HepG2 (cell line): ENCODE data around the gene PEPD. TPM values are rescaled to one million over a fixed set of nuclear protein-coding genes. Genes with fewer than 3 reads are reported as not detected.

ENCODE experiments used
- ATAC-seq: fragments of 200-7000 bp; cut with Tn5 transposase; 3 replicates; pipeline ENCODE4 v1.9.1; 2020; ENCODE audit warnings: mild to moderate bottlenecking, moderate library complexity
- BruUV-seq: library from RNA; stranded (reverse); fragments of 400-500 nt; replicated peaks from 2 replicates; lab custom pipeline; 2021; lab: Mats Ljungman, UMichigan
- CTCF ChIA-PET: fragments of 300-600 bp; formaldehyde crosslinking; extraction: SDS; loops from one replicate; lab custom pipeline; 2021; ENCODE audit warnings: low total read pairs, inconsistent platforms, low intra/inter-chr PET ratio; lab: Yijun Ruan, JAX
- POLR2A ChIA-PET: fragments of 350-600 bp; sonication (Branson Sonifier 250); formaldehyde crosslinking; loops from one replicate; lab custom pipeline; 2020; ENCODE audit warnings: antibody characterized with exemption, inconsistent platforms; lab: Yijun Ruan, JAX
- DNase-seq: peaks from one replicate; pipeline ENCODE4 v3.0.0-alpha.2; 2015; ENCODE audit warnings: low spot score
- FAIRE-seq: peaks from 3 replicates; lab custom pipeline; 2011; peaks lifted over from hg19 to GRCh38; lab: Jason Lieb, UNC
- H2AFZ ChIP-seq: one replicate; pipeline ENCODE4 v1.6.1; 2011; ENCODE audit warnings: low read length, inconsistent platforms
- H3K27ac ChIP-seq: fragments of 300-600 bp; 3 replicates; pipeline ENCODE4 v1.8.0; 2011; ENCODE audit warnings: mixed run types, mild to moderate bottlenecking, mixed read lengths, low read length, inconsistent platforms; ENCODE audit not compliant: insufficient read depth; ENCODE audit errors: extremely low read length
- H3K27me3 ChIP-seq, 2 experiments: fragments of 200-600 bp in 1 of 2; 2 replicates in 1 of 2; 3 replicates in 1 of 2; pipeline versions ENCODE4 v1.6.0 to v1.8.0; 2011; ENCODE audit warnings: low read length in 2 of 2, mild to moderate bottlenecking in 2 of 2, moderate library complexity in 2 of 2, inconsistent platforms in 1 of 2; ENCODE audit not compliant: insufficient read depth in 2 of 2, control insufficient read depth in 1 of 2
- H3K36me3 ChIP-seq, 2 experiments: fragments of 200-600 bp in 1 of 2; replicated peaks in 1 of 2; 2 replicates in 1 of 2; 3 replicates in 1 of 2; pipeline versions ENCODE4 v1.5.1 to v1.8.0; 2011; ENCODE audit warnings: low read length in 2 of 2, inconsistent platforms in 1 of 2; ENCODE audit not compliant: insufficient read depth in 2 of 2, control insufficient read depth in 1 of 2
- H3K4me1 ChIP-seq: 2 replicates; pipeline ENCODE4 v1.5.1; 2012; ENCODE audit warnings: low read length, inconsistent platforms; ENCODE audit not compliant: insufficient read depth
- H3K4me2 ChIP-seq: 2 replicates; pipeline ENCODE4 v1.6.0; 2011; ENCODE audit warnings: low read depth, low read length, inconsistent platforms
- H3K4me3 ChIP-seq, 3 experiments: fragments of 200-600 bp in 1 of 3; sonication (generic), shearing (Covaris generic) in 1 of 3; replicated peaks in 1 of 3; 2 replicates each; pipeline ENCODE4 v1.5.1; 2011 to 2016; ENCODE audit warnings: low read length in 3 of 3, inconsistent platforms in 2 of 3, low read depth in 2 of 3, mild to moderate bottlenecking in 2 of 3, control low read depth in 1 of 3, mixed read lengths in 1 of 3; ENCODE audit not compliant: insufficient read depth in 1 of 3
- H3K79me2 ChIP-seq: one replicate; pipeline ENCODE4 v1.6.1; 2011; ENCODE audit warnings: low read length, inconsistent platforms; ENCODE audit not compliant: insufficient read depth
- H3K9ac ChIP-seq: 2 replicates; pipeline ENCODE4 v1.6.0; 2011; ENCODE audit warnings: mild to moderate bottlenecking, low read depth, low read length, inconsistent platforms; ENCODE audit not compliant: insufficient read depth
- H3K9me3 ChIP-seq: 2 replicates; pipeline ENCODE4 v1.5.1; 2012; ENCODE audit warnings: mild to moderate bottlenecking, low read length
- H4K20me1 ChIP-seq: 2 replicates; pipeline ENCODE4 v1.6.0; 2011; ENCODE audit warnings: inconsistent platforms, mild to moderate bottlenecking, low read length, moderate library complexity; ENCODE audit not compliant: insufficient read depth
- EEA1 ChIP-seq: sonication (generic); formaldehyde crosslinking; IDR thresholded peaks from 2 replicates; pipeline ENCODE4 v1.5.1; 2020; ENCODE audit warnings: mild to moderate bottlenecking, missing genetic modification reagents, borderline replicate concordance
- MED1 ChIP-seq: sonication (generic); formaldehyde crosslinking; IDR thresholded peaks from 2 replicates; pipeline ENCODE4 v1.4.0; 2020; ENCODE audit warnings: missing genetic modification reagents
- MED13 ChIP-seq: sonication (generic); formaldehyde crosslinking; IDR thresholded peaks from 2 replicates; pipeline ENCODE4 v1.5.0; 2020; ENCODE audit warnings: missing genetic modification reagents
- MTF2 ChIP-seq: sonication (generic); formaldehyde crosslinking; IDR thresholded peaks from 2 replicates; pipeline ENCODE4 v1.5.0; 2020; ENCODE audit warnings: missing genetic modification reagents, borderline replicate concordance
- PAWR ChIP-seq: sonication (generic); formaldehyde crosslinking; IDR thresholded peaks from 2 replicates; pipeline ENCODE4 v1.4.0; 2020; ENCODE audit warnings: missing genetic modification reagents, mild to moderate bottlenecking, borderline replicate concordance
- SALL1 ChIP-seq: sonication (generic); formaldehyde crosslinking; IDR thresholded peaks from 2 replicates; pipeline ENCODE4 v1.8.0; 2022; ENCODE audit warnings: mild to moderate bottlenecking, missing genetic modification reagents
- SMAD3 ChIP-seq: sonication (generic); formaldehyde crosslinking; IDR thresholded peaks from 2 replicates; pipeline ENCODE4 v1.4.0; 2020; ENCODE audit warnings: missing genetic modification reagents
- ZNF652 ChIP-seq: IDR thresholded peaks from 2 replicates; pipeline ENCODE4 v1.6.1; 2016; ENCODE audit warnings: low read depth, borderline replicate concordance
- ZZZ3 ChIP-seq: sonication (generic); formaldehyde crosslinking; IDR thresholded peaks from 2 replicates; pipeline ENCODE4 v1.4.0; 2020; ENCODE audit warnings: missing genetic modification reagents, mild to moderate bottlenecking, borderline replicate concordance
- WGBS: methylation state at CpG from one replicate; pipeline ENCODE4 v1.1.6; 2017; ENCODE audit warnings: low lambda C conversion rate; 5-methylcytosine and 5-hydroxymethylcytosine counted together
- in situ Hi-C: cut with HindIII; loops from 2 replicates; pipeline ENCODE4 v1.10.0; 2017; ENCODE audit warnings: low pct_unique_long_range_greater_than_20kb; ENCODE audit not compliant: extremely low pct_ligation_motif_present
- intact Hi-C: fragments of 100-400 bp; cut with micrococcal nuclease; formaldehyde crosslinking; loops from one replicate; pipeline ENCODE4 v1.10.0; 2022; ENCODE audit not compliant: unreplicated experiment
- polyA plus RNA-seq, 8 experiments: library from polyadenylated mRNA; depleted of rRNA in 3 of 8; stranded (reverse) in 7 of 8; unstranded in 1 of 8; fragments of >200 nt; fragmentation: Illumina TruSeq in 4 of 8; extraction: Trizol in 4 of 8; gene quantifications; 2 replicates each; pipeline versions ENCODE4 v1.2.1 to v1.2.3, GENCODE V29; 2011 to 2016; ENCODE audit warnings: low read depth in 4 of 8, missing spikeins in 1 of 8, mixed read lengths in 1 of 8; ENCODE audit not compliant: insufficient read depth in 1 of 8
- total RNA-seq, 5 experiments: library from RNA; depleted of rRNA; stranded (reverse); fragments of >200 nt; fragmentation: Illumina TruSeq; extraction: Trizol; gene quantifications; 2 replicates each; pipeline ENCODE4 v1.2.3, GENCODE V29; 2016; ENCODE audit warnings: low read depth in 1 of 5
- TF ChIP-seq, protein P1 (sequence below): sonication (generic); formaldehyde crosslinking; IDR thresholded peaks from 2 replicates; pipeline ENCODE4 v1.4.0; 2020; ENCODE audit warnings: missing genetic modification reagents, borderline replicate concordance
- TF ChIP-seq, protein P2 (sequence below): sonication (generic); formaldehyde crosslinking; IDR thresholded peaks from 2 replicates; pipeline ENCODE4 v1.8.0; 2023; ENCODE audit warnings: mild to moderate bottlenecking, missing genetic modification reagents
- TF ChIP-seq, protein P3 (sequence below): sonication (generic); formaldehyde crosslinking; IDR thresholded peaks from 2 replicates; pipeline ENCODE4 v1.4.0; 2020; ENCODE audit warnings: missing genetic modification reagents
- TF ChIP-seq, protein P4 (sequence below): sonication (generic); formaldehyde crosslinking; IDR thresholded peaks from 2 replicates; pipeline ENCODE4 v1.4.0; 2020; ENCODE audit warnings: mild to moderate bottlenecking, low read depth, missing genetic modification reagents
- TF ChIP-seq, protein P5 (sequence below): IDR thresholded peaks from 2 replicates; pipeline ENCODE4 v1.6.1; 2016; ENCODE audit warnings: missing compliant biosample characterization, missing genetic modification reagents, borderline replicate concordance

PEPD gene
- total and polyA plus RNA-seq, 2 of the 13 experiments (the other 11 are each of a cell fraction or from before 2014, with no cell fraction given) = 60.7 to 75.1 TPM

DNA sequence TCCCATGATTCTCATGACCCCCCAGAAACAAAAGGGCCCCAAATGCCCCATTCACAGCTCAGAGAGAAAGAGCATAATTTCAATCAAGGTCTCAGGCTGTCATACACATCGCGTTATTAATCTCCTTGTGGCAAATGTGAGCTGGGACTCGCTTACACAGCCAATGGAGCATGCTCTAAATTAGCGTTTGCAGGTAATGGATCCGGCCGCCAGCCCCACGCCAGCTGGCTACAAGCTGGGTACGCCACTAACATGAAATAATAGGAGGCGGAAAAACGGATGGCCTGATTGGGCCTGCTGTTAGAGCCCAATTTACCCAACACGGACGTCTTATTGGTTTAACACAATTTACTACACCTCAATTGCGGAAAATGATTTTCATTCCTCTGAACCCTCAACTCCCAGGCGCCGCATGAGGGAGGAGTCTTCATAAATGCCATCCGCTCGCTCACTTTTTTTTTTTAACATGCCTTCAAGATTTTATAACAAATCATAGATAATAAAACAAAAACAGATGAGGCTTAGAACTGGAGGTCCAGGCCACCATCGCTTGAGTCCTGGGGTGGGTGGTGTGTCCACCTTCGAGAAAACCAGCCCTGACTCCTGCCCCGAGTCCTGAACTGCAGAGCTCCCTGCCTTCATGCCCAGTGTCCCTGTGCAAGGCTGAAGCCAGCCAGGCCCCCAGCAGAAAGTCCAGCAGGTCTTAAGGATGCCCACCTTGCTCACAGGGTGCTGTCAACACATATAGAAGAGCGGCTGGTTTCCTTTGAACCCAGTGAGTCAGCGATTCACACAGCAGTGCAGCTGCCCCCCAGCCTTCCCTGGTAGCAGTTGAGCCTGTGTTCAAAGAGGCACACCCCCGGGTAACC, 62.1 kb downstream of the PEPD start:
- no TSS peak for BruUV-seq
- no peak overlapping the region for H3K9ac ChIP-seq
- CTCF ChIA-PET = no interaction called here
- no peaks in the 10 kb centered on the region for H3K9me3 ChIP-seq
- POLR2A ChIA-PET = no interaction called here
- H4K20me1 ChIP-seq = no peaks in the 10 kb centered on the region
- in situ Hi-C loops (no loop called here), intact Hi-C loops (no loop called here)
- H3K4me1 ChIP-seq = no peaks in the 10 kb centered on the region
- ATAC-seq (no peak), DNase-seq (no peak), FAIRE-seq (no peak)
- no peak overlapping the region for H3K27ac ChIP-seq
- H3K4me3 ChIP-seq = no peak overlapping the region
- H2AFZ ChIP-seq = no peak overlapping the region
- H3K4me2 ChIP-seq = no peak overlapping the region
- WGBS = 95% methylated on average over 22 of the region's 23 CpGs
- no peaks in the 10 kb centered on the region for H3K79me2 ChIP-seq
- peaks cover 4 to 12% of the 10 kb centered on the region in 2 experiments; a peak in 4 of 5 replicates for H3K36me3 ChIP-seq
- H3K27me3 ChIP-seq = no peaks in the 10 kb centered on the region
- TF ChIP-seq SMAD3 (CRISPR knock-in tag) (no peak), ZZZ3 (no peak), MED1 (CRISPR knock-in tag) (no peak), ZNF652 (CRISPR knock-in tag) (no peak), PAWR (CRISPR knock-in tag) (no peak), MTF2 (CRISPR knock-in tag) (no peak), SALL1 (CRISPR knock-in tag) (no peak), EEA1 (CRISPR knock-in tag) (no peak), MED13 (CRISPR knock-in tag) (no peak)
- TF ChIP-seq, protein P1, sequence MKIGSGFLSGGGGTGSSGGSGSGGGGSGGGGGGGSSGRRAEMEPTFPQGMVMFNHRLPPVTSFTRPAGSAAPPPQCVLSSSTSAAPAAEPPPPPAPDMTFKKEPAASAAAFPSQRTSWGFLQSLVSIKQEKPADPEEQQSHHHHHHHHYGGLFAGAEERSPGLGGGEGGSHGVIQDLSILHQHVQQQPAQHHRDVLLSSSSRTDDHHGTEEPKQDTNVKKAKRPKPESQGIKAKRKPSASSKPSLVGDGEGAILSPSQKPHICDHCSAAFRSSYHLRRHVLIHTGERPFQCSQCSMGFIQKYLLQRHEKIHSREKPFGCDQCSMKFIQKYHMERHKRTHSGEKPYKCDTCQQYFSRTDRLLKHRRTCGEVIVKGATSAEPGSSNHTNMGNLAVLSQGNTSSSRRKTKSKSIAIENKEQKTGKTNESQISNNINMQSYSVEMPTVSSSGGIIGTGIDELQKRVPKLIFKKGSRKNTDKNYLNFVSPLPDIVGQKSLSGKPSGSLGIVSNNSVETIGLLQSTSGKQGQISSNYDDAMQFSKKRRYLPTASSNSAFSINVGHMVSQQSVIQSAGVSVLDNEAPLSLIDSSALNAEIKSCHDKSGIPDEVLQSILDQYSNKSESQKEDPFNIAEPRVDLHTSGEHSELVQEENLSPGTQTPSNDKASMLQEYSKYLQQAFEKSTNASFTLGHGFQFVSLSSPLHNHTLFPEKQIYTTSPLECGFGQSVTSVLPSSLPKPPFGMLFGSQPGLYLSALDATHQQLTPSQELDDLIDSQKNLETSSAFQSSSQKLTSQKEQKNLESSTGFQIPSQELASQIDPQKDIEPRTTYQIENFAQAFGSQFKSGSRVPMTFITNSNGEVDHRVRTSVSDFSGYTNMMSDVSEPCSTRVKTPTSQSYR (CRISPR knock-in tag) = no peak
- TF ChIP-seq, protein P2, sequence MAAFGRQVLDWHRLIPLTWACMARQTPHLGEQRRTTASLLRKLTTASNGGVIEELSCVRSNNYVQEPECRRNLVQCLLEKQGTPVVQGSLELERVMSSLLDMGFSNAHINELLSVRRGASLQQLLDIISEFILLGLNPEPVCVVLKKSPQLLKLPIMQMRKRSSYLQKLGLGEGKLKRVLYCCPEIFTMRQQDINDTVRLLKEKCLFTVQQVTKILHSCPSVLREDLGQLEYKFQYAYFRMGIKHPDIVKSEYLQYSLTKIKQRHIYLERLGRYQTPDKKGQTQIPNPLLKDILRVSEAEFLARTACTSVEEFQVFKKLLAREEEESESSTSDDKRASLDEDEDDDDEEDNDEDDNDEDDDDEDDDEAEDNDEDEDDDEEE (CRISPR knock-in tag) = no peak
- TF ChIP-seq, protein P3, sequence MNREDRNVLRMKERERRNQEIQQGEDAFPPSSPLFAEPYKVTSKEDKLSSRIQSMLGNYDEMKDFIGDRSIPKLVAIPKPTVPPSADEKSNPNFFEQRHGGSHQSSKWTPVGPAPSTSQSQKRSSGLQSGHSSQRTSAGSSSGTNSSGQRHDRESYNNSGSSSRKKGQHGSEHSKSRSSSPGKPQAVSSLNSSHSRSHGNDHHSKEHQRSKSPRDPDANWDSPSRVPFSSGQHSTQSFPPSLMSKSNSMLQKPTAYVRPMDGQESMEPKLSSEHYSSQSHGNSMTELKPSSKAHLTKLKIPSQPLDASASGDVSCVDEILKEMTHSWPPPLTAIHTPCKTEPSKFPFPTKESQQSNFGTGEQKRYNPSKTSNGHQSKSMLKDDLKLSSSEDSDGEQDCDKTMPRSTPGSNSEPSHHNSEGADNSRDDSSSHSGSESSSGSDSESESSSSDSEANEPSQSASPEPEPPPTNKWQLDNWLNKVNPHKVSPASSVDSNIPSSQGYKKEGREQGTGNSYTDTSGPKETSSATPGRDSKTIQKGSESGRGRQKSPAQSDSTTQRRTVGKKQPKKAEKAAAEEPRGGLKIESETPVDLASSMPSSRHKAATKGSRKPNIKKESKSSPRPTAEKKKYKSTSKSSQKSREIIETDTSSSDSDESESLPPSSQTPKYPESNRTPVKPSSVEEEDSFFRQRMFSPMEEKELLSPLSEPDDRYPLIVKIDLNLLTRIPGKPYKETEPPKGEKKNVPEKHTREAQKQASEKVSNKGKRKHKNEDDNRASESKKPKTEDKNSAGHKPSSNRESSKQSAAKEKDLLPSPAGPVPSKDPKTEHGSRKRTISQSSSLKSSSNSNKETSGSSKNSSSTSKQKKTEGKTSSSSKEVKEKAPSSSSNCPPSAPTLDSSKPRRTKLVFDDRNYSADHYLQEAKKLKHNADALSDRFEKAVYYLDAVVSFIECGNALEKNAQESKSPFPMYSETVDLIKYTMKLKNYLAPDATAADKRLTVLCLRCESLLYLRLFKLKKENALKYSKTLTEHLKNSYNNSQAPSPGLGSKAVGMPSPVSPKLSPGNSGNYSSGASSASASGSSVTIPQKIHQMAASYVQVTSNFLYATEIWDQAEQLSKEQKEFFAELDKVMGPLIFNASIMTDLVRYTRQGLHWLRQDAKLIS = no peak
- TF ChIP-seq, protein P4, sequence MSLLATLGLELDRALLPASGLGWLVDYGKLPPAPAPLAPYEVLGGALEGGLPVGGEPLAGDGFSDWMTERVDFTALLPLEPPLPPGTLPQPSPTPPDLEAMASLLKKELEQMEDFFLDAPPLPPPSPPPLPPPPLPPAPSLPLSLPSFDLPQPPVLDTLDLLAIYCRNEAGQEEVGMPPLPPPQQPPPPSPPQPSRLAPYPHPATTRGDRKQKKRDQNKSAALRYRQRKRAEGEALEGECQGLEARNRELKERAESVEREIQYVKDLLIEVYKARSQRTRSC (CRISPR knock-in tag) = no peak
- TF ChIP-seq, protein P5, sequence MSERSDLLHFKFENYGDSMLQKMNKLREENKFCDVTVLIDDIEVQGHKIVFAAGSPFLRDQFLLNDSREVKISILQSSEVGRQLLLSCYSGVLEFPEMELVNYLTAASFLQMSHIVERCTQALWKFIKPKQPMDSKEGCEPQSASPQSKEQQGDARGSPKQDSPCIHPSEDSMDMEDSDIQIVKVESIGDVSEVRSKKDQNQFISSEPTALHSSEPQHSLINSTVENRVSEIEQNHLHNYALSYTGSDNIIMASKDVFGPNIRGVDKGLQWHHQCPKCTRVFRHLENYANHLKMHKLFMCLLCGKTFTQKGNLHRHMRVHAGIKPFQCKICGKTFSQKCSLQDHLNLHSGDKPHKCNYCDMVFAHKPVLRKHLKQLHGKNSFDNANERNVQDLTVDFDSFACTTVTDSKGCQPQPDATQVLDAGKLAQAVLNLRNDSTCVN (CRISPR knock-in tag) = no peak
